ENCODE data around the gene NRARP. TPM values are rescaled to one million over a fixed set of nuclear protein-coding genes. Genes with fewer than 3 reads are reported as not detected.

The NRARP gene, protein sequence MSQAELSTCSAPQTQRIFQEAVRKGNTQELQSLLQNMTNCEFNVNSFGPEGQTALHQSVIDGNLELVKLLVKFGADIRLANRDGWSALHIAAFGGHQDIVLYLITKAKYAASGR
- 6.2 and 23.3 TPM in 2 replicates for total RNA-seq

DNA sequence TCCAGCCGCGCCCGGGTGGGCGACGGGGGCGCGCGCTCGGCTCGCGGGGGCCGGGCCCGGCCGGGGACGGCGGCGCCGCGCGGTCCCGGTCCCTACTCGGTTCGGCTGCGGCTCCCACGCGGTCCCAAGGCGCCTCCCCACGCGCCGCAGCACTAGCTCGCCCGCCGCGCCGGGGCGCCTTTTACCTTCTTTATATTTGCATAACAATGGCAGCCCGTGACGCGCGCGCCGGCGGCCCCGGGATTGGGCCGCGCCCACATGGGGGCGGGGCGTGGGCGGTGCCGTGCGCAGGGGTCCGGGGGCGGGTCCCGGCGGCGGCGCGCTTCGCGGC, at the start of gene NRARP:
TSS of gene NRARP (minus strand) at position 154 of the 331 bp plus-strand sequence. CDS start 343 bp downstream, outside the sequence.

DNA sequence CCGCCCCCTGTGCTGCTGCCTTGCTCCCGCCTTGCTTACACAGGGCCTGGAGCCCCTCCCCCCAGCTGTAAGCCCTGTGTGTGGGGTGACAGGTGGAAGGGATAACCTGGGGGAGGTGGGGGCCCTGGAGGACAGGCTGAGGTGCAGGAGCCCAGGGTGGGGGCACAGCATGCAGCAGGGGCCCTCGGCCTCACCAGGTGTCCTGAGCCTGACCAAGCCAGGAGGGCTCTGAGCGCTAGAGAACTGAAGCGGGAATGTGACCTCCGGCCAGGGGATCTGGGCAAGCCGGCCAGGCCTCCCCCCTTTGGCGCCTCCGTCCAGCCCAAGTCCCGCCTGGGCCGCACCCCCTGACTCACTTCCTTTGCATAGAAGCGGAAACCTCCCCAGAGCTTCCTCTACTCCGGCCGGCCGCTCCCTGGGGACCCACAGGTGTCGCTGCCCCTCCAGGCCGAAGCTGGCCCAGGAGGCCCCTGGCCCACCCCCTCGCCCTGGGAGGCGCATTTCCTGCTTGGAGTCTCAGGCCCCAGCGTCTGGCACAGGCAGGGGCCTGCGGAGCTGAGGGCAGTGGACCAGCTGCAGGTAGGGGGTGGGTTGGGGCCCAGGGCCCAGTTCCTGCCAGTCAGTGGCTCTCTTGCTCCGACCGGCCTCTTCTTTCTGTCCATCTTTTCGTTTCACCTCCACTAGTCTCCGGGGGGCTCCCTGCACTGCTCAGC, 24.6 kb downstream of the NRARP start, which contains the start of gene TOR4A:
TSS of gene TOR4A (plus strand) at position 398 of the 713 bp plus-strand sequence. CDS start 964 bp downstream, outside the sequence.

DNA sequence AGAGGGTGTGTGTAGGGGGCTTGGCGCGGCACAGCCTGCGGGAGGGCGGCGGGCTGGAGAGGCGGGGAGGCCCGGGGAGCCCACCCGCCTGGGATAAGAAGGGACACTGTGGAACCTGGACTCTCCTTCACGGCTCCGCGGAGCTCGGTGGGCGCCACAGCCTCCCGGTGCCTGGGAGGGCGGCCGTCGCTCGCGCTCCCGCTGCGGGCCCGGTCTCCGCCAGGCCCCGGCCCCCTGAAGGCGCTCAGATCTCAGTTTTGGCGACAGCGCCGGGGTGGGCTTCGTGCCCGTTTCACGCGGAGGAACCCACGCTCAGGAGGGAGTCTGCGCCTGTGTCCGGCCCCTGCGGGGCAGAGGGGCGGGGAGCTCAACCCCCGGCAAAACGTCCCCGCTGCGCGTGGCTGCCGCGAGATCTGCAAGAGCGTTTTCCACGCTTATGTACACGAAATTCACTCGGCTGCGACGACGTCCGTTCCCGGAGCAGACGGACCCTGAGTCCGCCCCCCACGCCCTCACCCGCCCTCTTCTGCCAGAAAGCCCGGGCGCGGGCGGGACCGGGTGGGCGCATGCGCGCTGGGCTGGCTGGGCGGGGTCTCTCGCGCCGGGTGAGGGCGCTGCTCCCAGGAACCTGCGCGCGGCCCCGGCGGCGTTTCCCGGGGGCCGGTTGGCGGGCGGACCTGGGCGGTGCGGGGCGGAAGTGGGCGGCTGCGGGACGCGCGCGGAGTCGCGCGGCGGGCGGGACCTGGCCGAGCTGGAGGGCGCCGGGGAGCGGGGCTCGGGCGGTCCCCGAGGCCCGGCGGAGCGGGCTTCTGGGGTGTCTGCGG, 47.2 kb downstream of the NRARP start, which contains the start of gene NELFB:
TSS of gene NELFB (plus strand) at position 704 of the 824 bp plus-strand sequence.

DNA sequence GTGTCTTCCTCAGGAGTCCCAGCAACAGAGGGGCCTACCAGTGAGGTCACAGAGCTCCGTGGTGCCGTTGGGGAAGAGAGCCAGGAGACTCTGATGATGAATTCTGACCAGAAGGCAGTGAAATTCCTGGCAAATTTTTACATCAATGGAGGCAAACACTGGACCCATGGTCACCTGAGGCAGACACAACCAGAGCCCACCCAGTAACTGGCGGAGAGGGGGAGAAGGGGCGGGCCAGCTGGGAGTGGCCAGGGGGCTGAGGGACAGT, 50.9 kb downstream of the NRARP start, which contains the start of gene STPG3:
TSS of gene STPG3 (plus strand) at position 93 of the 268 bp plus-strand sequence. CDS start at position 94, 1 bp downstream.

Other genes starting within 250 kb of the NRARP start
- 1.8 and 3.1 TPM in 2 replicates for gene ENTPD2, start 248.2 kb downstream of the NRARP start, total RNA-seq
- gene SAPCD2, start 231.7 kb downstream of the NRARP start, total RNA-seq = 0.85 and 2.1 TPM in 2 replicates
- gene UAP1L1, start 224.8 kb downstream of the NRARP start, total RNA-seq = 4.8 and 6.3 TPM in 2 replicates
- gene MAN1B1, start 215.3 kb downstream of the NRARP start, total RNA-seq = 62.5 and 67.1 TPM in 2 replicates
- 62.2 and 81.7 TPM in 2 replicates for gene DPP7, start 187.5 kb downstream of the NRARP start, total RNA-seq
- 0.57 and 1.0 TPM in 2 replicates for gene GRIN1, start 163.1 kb downstream of the NRARP start, total RNA-seq
- gene LRRC26, start 132.2 kb downstream of the NRARP start, total RNA-seq = 2.1 TPM in 1 of 2 replicates, not detected in the other
- gene TMEM210, start 130.2 kb downstream of the NRARP start, total RNA-seq = not detected in 2 replicates
- gene ANAPC2, start 113.7 kb downstream of the NRARP start, total RNA-seq = 17.4 and 24.1 TPM in 2 replicates
- 46.5 and 57.4 TPM in 2 replicates for gene SSNA1, start 113.6 kb downstream of the NRARP start, total RNA-seq
- gene TPRN, start 101.5 kb downstream of the NRARP start, total RNA-seq = 3.6 and 4.8 TPM in 2 replicates
- gene TMEM203, start 96.6 kb downstream of the NRARP start, total RNA-seq = 33.0 and 38.3 TPM in 2 replicates
- gene NDOR1, start 96.6 kb downstream of the NRARP start, total RNA-seq = 5.8 and 7.3 TPM in 2 replicates
- 0.34 and 0.78 TPM in 2 replicates for gene RNF208, start 80.0 kb downstream of the NRARP start, total RNA-seq
- 1.6 and 3.8 TPM in 2 replicates for gene CYSRT1, start 77.1 kb downstream of the NRARP start, total RNA-seq
- gene RNF224, start 74.8 kb downstream of the NRARP start, total RNA-seq = under 0.01 and 0.28 TPM in 2 replicates
- under 0.01 TPM in 1 of 2 replicates, not detected in the other for gene SLC34A3, start 71.4 kb downstream of the NRARP start, total RNA-seq
- 97.1 and 124 TPM in 2 replicates for gene TUBB4B, start 61.0 kb downstream of the NRARP start, total RNA-seq
- gene STPG3, start 51.0 kb downstream of the NRARP start, total RNA-seq = not detected in 2 replicates
- 54.0 and 66.1 TPM in 2 replicates for gene NELFB, start 46.9 kb downstream of the NRARP start, total RNA-seq
- gene TOR4A, start 24.5 kb downstream of the NRARP start, total RNA-seq = 14.7 and 34.9 TPM in 2 replicates
- 6.5 and 10.6 TPM in 2 replicates for gene EXD3, start 120.9 kb upstream of the NRARP start, total RNA-seq
- 0.68 and 3.3 TPM in 2 replicates for gene NOXA1, start 121.1 kb upstream of the NRARP start, total RNA-seq
- 0.36 TPM in 1 of 2 replicates, not detected in the other for gene ENTPD8, start 139.1 kb upstream of the NRARP start, total RNA-seq
- 18.8 and 30.0 TPM in 2 replicates for gene NSMF, start 157.1 kb upstream of the NRARP start, total RNA-seq
- under 0.01 and 0.43 TPM in 2 replicates for gene PNPLA7, start 248.1 kb upstream of the NRARP start, total RNA-seq
- gene MRPL41, start 249.6 kb upstream of the NRARP start, total RNA-seq = 32.2 and 63.2 TPM in 2 replicates